Loucy (cell line): ENCODE measurements around the gene NKAIN2.

ENCODE experiments used
- H2AFZ ChIP-seq: fragments of 200-600 bp; sonication (generic); 2 replicates; pipeline ENCODE4 v1.6.0; 2016; ENCODE audit warnings: antibody characterized with exemption, mild to moderate bottlenecking, low read length, moderate library complexity
- H3F3A ChIP-seq: fragments of 200-600 bp; 2 replicates; pipeline ENCODE4 v1.6.0; 2016; ENCODE audit warnings: antibody characterized with exemption, low read depth, mild to moderate bottlenecking
- H3K27me3 ChIP-seq: fragments of 200-600 bp; sonication (generic); 2 replicates; pipeline ENCODE4 v1.6.1; 2014; ENCODE audit warnings: low read length, mild to moderate bottlenecking; ENCODE audit not compliant: insufficient read depth, poor library complexity, severe bottlenecking
- H3K36me3 ChIP-seq: fragments of 200-600 bp; sonication (generic); 2 replicates; pipeline ENCODE4 v1.6.1; 2016; ENCODE audit warnings: low read length; ENCODE audit not compliant: insufficient read depth
- H3K4me1 ChIP-seq: fragments of 200-600 bp; sonication (generic); 2 replicates; pipeline ENCODE4 v1.5.1; 2014; ENCODE audit warnings: low read length, mild to moderate bottlenecking; ENCODE audit not compliant: insufficient read depth, poor library complexity, severe bottlenecking
- H3K4me2 ChIP-seq: fragments of 200-600 bp; sonication (generic); 2 replicates; pipeline ENCODE4 v1.6.0; 2014; ENCODE audit warnings: antibody characterized with exemption, low read length, low read depth, mild to moderate bottlenecking; ENCODE audit not compliant: poor library complexity, severe bottlenecking
- H3K4me3 ChIP-seq: fragments of 200-600 bp; sonication (generic); 2 replicates; pipeline ENCODE4 v1.5.1; 2014; ENCODE audit warnings: low read length, mild to moderate bottlenecking, mixed read lengths; ENCODE audit not compliant: poor library complexity, severe bottlenecking
- H3K79me2 ChIP-seq: fragments of 200-600 bp; sonication (generic); 2 replicates; pipeline ENCODE4 v1.6.1; 2014; ENCODE audit warnings: low read length; ENCODE audit not compliant: insufficient read depth
- H3K9ac ChIP-seq: fragments of 200-600 bp; sonication (generic); 2 replicates; pipeline ENCODE4 v1.6.0; 2014; ENCODE audit warnings: mild to moderate bottlenecking, low read depth, low read length, moderate library complexity; ENCODE audit not compliant: poor library complexity, severe bottlenecking
- H3K9me2 ChIP-seq: fragments of 200-600 bp; sonication (generic); replicated peaks from 2 replicates; pipeline ENCODE4 v1.6.1; 2016; ENCODE audit warnings: low read depth, low read length, mixed read lengths
- H3K9me3 ChIP-seq: fragments of 200-600 bp; sonication (generic); 2 replicates; pipeline ENCODE4 v1.6.1; 2014; ENCODE audit warnings: mild to moderate bottlenecking, antibody characterized with exemption, low read length, low read depth; ENCODE audit not compliant: insufficient read depth
- H4K20me1 ChIP-seq: fragments of 200-600 bp; sonication (generic); 2 replicates; pipeline ENCODE4 v1.6.0; 2014; ENCODE audit warnings: antibody characterized with exemption, low read length, mild to moderate bottlenecking; ENCODE audit not compliant: insufficient read depth, poor library complexity, severe bottlenecking
- CTCF ChIP-seq: fragments of 200-600 bp; sonication (generic); conservative IDR thresholded peaks from 2 replicates; pipeline ENCODE4 v1.5.1; 2014; ENCODE audit warnings: mild to moderate bottlenecking, antibody characterized with exemption, low read length
- EZH2phosphoT487 ChIP-seq: fragments of 200-600 bp; IDR thresholded peaks from 2 replicates; pipeline ENCODE4 v1.6.1; 2018; ENCODE audit warnings: antibody characterized with exemption, mild to moderate bottlenecking, moderate library complexity, borderline replicate concordance

The NKAIN2 gene

GRCh38 chr6:123788319-123788718, 15.3 kb upstream of the NKAIN2 start:
- Histone ChIP-seq H3K4me2 (peak overlapping the region; percentile 6), H3K4me1 (no peaks in the 10 kb centered on the region), H3K9me2 (no peaks in the 10 kb centered on the region), H3K79me2 (no peaks in the 10 kb centered on the region), H3K4me3 (no peak overlapping the region), H3K9ac (no peak overlapping the region), H4K20me1 (no peaks in the 10 kb centered on the region), H3F3A (no peaks in the 10 kb centered on the region), H3K27me3 (no peaks in the 10 kb centered on the region), H3K36me3 (no peaks in the 10 kb centered on the region), H3K9me3 (no peaks in the 10 kb centered on the region), H2AFZ (peak overlapping the region; percentile 75)
- TF ChIP-seq EZH2phosphoT487 = no peak
- no peak for TF ChIP-seq CTCF

DNA sequence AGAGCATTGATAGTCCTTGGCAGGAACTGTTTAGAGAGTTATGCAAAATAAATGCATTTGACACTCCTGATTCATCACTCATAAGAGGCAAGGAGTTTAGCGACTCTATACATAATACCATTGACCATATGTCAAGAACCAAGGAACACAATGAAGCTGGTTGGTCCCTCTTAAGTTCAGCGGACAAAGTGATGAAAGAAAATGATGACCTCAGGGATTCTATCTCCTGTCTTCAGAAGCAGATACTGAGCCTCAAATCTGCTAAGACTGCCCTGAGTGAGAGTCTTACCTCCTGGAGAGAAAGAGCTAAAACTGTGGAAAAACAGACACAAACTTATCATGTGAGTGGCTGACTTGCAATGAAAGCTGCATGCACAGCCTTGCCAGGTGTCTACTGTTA, 9.5 kb upstream of the NKAIN2 start:
- Histone ChIP-seq H3K9ac (no peak overlapping the region), H3F3A (no peaks in the 10 kb centered on the region), H2AFZ (no peak overlapping the region), H3K36me3 (no peaks in the 10 kb centered on the region), H4K20me1 (no peaks in the 10 kb centered on the region), H3K27me3 (no peaks in the 10 kb centered on the region), H3K9me2 (no peaks in the 10 kb centered on the region), H3K79me2 (no peaks in the 10 kb centered on the region), H3K4me3 (no peak overlapping the region), H3K4me2 (no peak overlapping the region), H3K4me1 (no peaks in the 10 kb centered on the region), H3K9me3 (no peaks in the 10 kb centered on the region)
- TF ChIP-seq CTCF = no peak
- TF ChIP-seq EZH2phosphoT487 = no peak

DNA sequence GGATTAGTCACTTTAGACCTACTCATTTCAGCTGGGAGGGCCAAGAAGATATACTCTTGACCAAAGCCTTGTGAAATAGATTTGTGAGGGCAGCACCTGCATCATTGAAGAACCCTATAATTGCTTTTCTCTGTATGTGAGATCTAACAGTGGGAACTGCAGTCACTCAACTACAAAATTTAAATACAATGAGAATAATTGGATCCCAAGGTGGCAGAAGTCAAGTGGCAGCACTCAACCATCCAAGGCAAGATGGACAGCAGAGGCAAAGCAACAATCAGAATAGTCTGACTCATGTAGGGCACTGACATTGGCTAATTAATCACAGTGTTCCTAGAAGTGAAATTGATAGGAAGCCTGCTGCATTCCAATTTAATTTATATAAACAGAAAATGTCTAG, 8.9 kb upstream of the NKAIN2 start:
- no peak overlapping the region for H3K4me3 ChIP-seq
- no peaks in the 10 kb centered on the region for H3K79me2 ChIP-seq
- no peaks in the 10 kb centered on the region for H3K4me1 ChIP-seq
- H3K9ac ChIP-seq = no peak overlapping the region
- no peaks in the 10 kb centered on the region for H4K20me1 ChIP-seq
- H3K36me3 ChIP-seq = no peaks in the 10 kb centered on the region
- no peak overlapping the region for H2AFZ ChIP-seq
- H3K9me3 ChIP-seq = no peaks in the 10 kb centered on the region
- H3F3A ChIP-seq = no peaks in the 10 kb centered on the region
- H3K4me2 ChIP-seq = no peak overlapping the region
- TF ChIP-seq EZH2phosphoT487 = no peak
- no peak for TF ChIP-seq CTCF
- H3K27me3 ChIP-seq = no peaks in the 10 kb centered on the region
- no peaks in the 10 kb centered on the region for H3K9me2 ChIP-seq
